Measurements from ENCODE around the gene FGD4.

GRCh38 chr12:32496946-32497345 is 97.6 kb downstream of the FGD4 start:
- no peak for TF ChIP-seq POLR2A (IDR thresholded peaks at IDR 0.05; ENCODE audit: extremely low read depth, insufficient read length)
- TF ChIP-seq, protein P1, sequence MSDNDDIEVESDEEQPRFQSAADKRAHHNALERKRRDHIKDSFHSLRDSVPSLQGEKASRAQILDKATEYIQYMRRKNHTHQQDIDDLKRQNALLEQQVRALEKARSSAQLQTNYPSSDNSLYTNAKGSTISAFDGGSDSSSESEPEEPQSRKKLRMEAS (IDR thresholded peaks at IDR 0.05; ENCODE audit: low read depth, low read length): no peak
- TF ChIP-seq, protein P2, sequence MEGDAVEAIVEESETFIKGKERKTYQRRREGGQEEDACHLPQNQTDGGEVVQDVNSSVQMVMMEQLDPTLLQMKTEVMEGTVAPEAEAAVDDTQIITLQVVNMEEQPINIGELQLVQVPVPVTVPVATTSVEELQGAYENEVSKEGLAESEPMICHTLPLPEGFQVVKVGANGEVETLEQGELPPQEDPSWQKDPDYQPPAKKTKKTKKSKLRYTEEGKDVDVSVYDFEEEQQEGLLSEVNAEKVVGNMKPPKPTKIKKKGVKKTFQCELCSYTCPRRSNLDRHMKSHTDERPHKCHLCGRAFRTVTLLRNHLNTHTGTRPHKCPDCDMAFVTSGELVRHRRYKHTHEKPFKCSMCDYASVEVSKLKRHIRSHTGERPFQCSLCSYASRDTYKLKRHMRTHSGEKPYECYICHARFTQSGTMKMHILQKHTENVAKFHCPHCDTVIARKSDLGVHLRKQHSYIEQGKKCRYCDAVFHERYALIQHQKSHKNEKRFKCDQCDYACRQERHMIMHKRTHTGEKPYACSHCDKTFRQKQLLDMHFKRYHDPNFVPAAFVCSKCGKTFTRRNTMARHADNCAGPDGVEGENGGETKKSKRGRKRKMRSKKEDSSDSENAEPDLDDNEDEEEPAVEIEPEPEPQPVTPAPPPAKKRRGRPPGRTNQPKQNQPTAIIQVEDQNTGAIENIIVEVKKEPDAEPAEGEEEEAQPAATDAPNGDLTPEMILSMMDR (IDR thresholded peaks at IDR 0.05; ENCODE audit: low read depth, low read length): no peak

Data from NB4 (cell line).